B cell (primary cell): ENCODE measurements around the gene ANXA8.
"Not testable (repeated sequence)": the region's sequence is repeated elsewhere in the genome, so short reads cannot be mapped to it uniquely, and the experiment has no call there.

ENCODE experiments used
- CTCF ChIP-seq: fragments of 200-600 bp; IDR thresholded peaks from one replicate; pipeline ENCODE4 v1.8.0; 2022; ENCODE audit warnings: antibody characterized with exemption, mild to moderate bottlenecking
- EZH2 ChIP-seq: IDR thresholded peaks from 2 replicates; pipeline ENCODE4 v1.6.1; 2012; ENCODE audit warnings: borderline replicate concordance, low read depth, mild to moderate bottlenecking, moderate library complexity, low read length; ENCODE audit not compliant: insufficient read depth, poor library complexity, severe bottlenecking

- TF ChIP-seq CTCF, EZH2: not testable (repeated sequence)
Observed at GRCh38 chr10:47467458-47467857, 16.5 kb downstream of the ANXA8 start.
